Measurements from ENCODE around the gene EMC9. TPM values are rescaled to one million over a fixed set of nuclear protein-coding genes. Genes with fewer than 3 reads are reported as not detected.

The EMC9 gene, protein sequence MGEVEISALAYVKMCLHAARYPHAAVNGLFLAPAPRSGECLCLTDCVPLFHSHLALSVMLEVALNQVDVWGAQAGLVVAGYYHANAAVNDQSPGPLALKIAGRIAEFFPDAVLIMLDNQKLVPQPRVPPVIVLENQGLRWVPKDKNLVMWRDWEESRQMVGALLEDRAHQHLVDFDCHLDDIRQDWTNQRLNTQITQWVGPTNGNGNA
- 14.5 TPM for polyA plus RNA-seq (2013, experiment 1 of 2; ENCODE audit: insufficient read length)
- polyA plus RNA-seq (2013, experiment 2 of 2; ENCODE audit: insufficient read length) = 16.5 TPM

DNA sequence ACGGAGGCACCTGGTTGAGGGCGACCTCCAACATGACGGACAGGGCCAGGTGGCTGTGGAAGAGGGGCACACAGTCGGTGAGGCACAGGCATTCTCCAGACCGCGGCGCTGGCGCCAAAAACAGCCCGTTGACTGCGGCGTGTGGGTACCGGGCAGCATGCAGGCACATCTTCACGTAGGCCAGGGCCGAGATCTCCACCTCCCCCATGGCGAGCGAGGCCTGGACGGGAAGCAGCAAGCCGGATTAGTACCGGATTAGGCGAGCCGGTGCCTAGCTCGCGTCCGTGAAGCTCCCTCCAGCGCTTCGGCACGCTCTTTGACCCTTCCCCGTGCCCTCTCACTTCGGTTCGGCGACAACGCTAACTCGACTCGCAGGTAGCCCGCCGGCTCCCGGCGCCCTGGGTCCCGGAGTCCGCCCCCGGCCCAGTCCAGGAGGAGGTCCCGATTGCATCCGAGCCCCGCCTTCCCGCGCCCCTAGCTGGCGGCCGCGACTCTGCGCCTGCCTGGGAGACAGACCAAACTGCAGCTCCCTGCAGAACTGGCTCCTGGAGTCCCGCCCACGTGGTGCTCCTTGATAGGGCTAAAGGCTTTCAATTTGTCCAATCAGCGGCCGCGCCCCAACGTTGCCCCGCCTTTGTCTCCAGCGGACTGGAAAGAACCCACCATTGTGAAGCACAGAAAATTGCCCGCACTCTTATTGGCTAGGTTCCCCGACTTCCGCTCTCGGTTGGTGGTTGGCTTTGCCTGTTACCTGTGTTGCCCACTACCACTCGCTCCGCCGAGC lies at the start of gene EMC9:
TSS of gene EMC9 (minus strand) at position 495 of the 784 bp plus-strand sequence. CDS start at position 208, 287 bp downstream.
- peak; percentile 99 for DNase-seq

DNA sequence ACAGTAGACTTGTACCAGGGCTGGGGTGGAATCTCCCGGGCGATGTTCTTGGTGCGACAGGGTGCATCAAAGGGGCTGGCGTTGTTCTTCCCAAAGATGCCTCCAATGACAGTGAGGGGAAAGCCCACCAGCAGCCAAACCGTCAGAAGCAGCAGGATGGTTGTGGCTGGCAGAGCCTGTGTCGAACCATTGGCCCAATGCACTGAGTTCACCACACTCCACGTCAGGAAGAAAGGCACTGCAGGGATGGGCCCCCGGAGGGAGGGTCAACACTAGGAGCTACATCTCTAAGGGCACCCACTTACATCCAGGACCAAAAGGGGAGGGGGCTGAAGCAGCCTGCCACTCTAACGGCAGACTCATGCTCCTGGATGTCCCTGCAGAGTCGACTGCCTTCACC lies 49.0 kb upstream of the EMC9 start:
- no peak for DNase-seq

GRCh38 chr14:24189460-24189859 lies 48.1 kb upstream of the EMC9 start:
- DNase-seq = no peak

DNA sequence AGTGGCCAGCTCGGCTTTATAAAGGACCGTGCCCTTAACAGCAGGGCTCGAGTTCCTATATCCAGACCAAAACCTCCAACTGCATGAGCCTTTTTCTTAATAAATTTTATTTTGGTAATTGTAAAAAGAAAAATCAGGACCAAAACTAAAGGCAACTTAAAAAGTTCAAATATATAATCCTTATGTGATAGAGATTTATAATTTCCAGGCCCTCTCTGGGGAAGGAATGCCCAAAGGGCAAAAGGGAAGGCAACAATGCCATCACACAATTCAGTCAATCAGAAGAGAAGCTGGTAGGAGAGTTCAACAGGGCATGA lies 47.6 kb upstream of the EMC9 start:
- DNase-seq = no peak

DNA sequence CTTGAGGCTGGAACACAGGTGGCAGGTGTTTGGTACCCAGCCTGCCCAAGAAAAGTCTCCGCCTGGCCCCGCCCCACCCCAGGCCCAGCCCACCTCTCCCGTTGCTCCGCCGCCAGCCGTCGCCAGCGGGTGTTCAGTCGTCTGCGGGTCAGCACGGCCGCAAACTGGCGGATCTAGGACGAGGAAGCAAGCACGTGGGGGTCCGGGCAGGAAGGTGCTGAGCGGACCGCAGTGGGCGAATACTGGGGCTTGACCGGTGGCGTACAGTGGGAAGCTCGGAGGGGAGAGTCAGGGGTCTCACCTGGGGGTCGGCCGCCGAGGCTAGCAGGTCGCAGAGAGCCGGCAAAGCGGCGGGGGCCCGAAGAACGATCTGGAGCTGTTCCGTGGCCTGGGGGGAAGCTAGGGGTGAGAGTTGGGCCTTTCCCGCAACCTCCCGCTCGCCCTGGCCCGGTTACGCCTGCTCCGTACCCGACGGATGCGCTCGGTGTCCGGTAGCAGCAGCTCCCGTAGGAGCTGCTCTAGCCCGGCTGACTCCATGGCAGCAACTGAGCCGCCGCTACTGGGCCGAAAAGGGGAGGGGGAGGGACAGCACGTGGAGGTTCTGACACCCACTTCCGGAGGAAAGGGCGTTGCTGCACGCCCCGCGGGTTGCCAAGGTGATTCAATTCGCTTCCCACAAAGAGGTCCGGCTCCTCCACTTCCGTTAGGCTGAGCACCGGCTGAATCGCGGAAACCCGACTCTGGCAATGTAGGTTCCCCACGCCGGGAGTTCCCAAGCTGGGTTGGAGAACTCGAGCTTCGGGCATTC lies 47.1 kb upstream of the EMC9 start, which contains the start of gene IPO4:
TSS of gene IPO4 (minus strand) at position 566 of the 808 bp plus-strand sequence. CDS start at position 537, 29 bp downstream.
- DNase-seq = peak; percentile 98

- no peak for DNase-seq
These were observed 46.1 kb upstream of the EMC9 start for GRCh38 chr14:24187539-24187915.

GRCh38 chr14:24186831-24187538 lies 45.6 kb upstream of the EMC9 start:
- DNase-seq = no peak

GRCh38 chr14:24185741-24186140 lies 44.4 kb upstream of the EMC9 start:
- DNase-seq = no peak

GRCh38 chr14:24185026-24185425 lies 43.6 kb upstream of the EMC9 start:
- DNase-seq = no peak

DNA sequence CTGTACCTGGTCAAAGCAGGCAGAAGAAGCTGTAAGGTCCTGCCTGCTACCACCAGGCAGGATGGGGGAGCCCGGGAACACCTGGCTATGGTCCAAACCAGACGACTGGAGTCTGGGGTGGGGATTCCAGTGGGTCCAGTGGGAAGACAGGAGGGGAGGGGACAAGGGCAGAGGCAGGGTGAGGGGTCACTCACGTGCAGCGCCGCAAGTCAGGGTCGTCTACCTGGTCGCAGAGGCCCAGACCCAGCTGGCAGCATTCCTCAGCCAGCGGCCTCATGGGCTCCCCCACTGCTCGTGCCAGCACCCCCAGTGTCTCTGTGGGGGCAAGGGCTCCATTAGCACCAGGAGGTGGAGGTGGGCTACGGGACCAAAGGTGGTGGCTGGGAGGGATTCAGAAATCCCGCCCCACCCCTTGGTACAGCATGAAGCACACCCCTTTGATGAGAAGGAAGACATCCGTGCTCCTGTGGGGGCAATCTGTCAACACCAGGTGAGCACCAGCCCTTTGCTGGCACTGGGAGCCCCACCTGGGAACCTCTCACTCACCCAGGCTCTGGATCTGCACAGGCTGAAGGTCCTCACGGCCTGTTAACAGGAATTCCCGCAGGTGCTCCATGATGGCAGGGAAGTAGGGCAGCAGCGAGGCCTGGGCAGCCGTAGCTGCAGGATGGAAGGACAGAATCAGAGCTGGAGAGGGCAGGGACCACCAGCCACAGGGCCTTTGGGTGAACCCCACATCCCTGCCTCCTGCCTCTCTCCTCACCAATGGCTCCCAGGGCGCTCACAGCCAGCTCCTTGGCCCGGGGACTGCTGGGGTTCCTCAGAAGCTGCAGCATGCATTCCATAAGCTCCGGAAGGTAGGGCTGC lies 42.9 kb upstream of the EMC9 start:
- DNase-seq = no peak

- no peak for DNase-seq
These were observed 41.7 kb upstream of the EMC9 start for GRCh38 chr14:24183014-24183481.

- DNase-seq = no peak
These were observed 40.9 kb upstream of the EMC9 start for GRCh38 chr14:24182110-24182882.

DNA sequence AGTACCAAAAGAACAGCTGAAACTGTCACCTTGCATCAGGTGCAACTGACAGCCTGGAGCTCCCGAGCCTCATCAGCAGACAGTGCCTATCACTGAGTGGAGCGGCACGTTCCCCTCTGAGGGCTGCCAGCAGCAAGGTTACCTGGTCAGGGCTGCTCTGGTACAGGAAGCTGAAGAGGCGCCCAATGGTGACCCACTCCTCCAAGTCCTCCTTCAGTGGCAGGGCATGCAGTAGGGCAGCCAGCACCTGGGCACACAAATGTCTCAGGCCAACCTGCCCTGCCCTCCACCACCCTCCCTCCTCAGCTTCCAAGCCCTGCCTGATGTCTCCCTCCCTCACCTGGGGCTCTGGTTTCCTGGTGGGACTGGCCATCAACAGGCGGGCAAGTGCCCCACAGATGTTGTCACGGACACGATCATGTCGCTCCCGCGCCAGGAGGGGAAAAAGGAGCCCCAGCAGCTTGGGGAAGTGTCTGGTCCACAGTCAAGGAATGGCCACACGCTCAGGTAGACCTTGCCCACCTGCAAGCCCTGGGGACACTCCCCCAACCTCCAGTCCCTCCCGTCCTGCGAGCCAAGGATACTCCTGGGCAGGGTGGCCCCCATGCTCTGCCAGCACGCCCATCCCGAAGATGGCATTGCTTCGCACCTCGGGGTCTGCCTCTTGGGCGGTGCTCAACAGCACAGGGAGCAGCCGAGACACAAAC lies 40.1 kb upstream of the EMC9 start:
- no peak for DNase-seq

- DNase-seq = peak; percentile 59
These were observed 38.8 kb upstream of the EMC9 start for GRCh38 chr14:24179961-24180796.

DNA sequence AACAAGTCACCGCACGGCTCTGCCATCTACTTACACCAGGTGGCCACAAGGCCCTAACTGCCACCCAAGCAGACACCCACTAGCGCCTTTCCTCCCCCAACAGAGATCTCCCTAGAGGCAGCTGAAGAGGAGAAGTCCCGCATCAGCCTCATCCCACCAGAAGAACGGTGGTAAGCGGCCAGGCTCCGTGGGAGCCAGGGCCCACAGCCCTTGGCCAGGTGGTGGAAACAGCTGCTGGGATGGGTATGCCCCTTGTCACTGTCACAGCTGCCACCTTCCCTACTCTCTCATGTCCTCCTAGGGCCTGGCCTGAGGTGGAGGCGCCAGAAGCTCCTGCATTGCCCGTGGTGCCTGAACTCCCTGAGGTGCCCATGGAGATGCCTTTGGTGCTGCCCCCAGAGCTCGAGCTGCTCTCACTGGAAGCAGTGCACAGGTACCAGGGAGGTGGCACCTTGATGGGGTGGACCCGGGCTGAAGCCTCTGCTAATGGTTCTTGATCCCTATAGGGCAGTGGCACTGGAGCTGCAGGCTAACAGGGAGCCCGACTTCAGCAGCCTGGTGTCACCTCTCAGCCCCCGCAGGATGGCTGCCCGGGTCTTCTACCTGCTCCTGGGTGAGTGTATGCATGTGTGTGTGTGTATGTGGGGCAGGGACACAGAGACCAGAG lies 38.0 kb upstream of the EMC9 start:
- no peak for DNase-seq

DNA sequence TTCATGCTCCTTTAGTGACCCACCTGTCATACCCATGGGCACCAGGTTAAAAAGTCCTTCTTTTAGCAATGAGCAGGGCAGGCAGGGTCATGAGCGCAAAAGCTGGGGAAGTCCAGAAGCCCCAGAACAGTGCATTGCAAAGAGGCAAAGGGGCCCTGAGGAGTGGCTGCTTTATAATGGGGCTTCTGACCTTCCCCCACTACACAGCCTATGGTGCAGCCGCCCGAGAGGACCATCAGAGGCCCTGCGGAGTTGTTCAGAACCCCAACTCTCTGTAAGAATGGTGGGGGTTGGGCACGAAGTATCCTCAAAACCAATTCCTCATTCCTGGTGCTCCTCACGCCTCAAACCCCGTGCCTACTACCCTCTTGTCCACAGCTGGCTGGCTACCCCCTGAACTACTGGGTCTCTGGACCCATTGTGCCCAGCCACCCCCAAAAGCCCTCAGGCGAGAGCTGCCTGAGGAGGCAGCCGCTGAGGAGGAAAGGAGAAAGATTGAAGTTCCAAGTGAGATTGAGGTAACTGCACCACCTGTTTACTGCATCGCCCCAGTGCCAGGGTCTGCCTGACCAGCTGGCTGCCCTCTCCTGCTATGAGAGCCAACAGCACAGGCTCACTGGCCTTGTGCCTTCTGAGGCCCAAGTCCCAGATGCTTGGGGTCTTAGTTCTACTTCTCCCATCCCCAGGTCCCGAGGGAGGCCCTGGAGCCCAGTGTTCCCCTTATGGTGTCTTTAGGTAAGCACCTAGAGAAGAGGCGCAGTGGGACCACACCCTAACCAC lies 37.2 kb upstream of the EMC9 start:
- DNase-seq = no peak

- no peak for DNase-seq
These were observed 36.5 kb upstream of the EMC9 start for GRCh38 chr14:24177891-24178290.

Data from fibroblast of skin of abdomen (primary cell).